ENCODE data around the gene C19orf38.
"Not testable (repeated sequence)": the region's sequence is repeated elsewhere in the genome, so short reads cannot be mapped to it uniquely, and the experiment has no call there.

The C19orf38 gene

GRCh38 chr19:10852098-10852800 lies 4.0 kb downstream of the C19orf38 start:
- no peak for DNase-seq

GRCh38 chr19:10852941-10853340 lies 4.7 kb downstream of the C19orf38 start:
- DNase-seq: no peak

GRCh38 chr19:10854350-10855089 lies 6.3 kb downstream of the C19orf38 start:
- no peak for DNase-seq

GRCh38 chr19:10855879-10856522 lies 7.8 kb downstream of the C19orf38 start:
- DNase-seq: no peak

GRCh38 chr19:10856899-10857298 lies 8.7 kb downstream of the C19orf38 start:
- not testable (repeated sequence) for DNase-seq

GRCh38 chr19:10858204-10858828 lies 10.1 kb downstream of the C19orf38 start:
- no peak for DNase-seq

GRCh38 chr19:10861103-10861651 lies 13.0 kb downstream of the C19orf38 start:
- DNase-seq: no peak

- no peak for DNase-seq
Observed at GRCh38 chr19:10862561-10863106, 14.4 kb downstream of the C19orf38 start.

GRCh38 chr19:10863107-10863717 lies 15.0 kb downstream of the C19orf38 start:
- no peak for DNase-seq

GRCh38 chr19:10864538-10864899 lies 16.3 kb downstream of the C19orf38 start:
- DNase-seq: peak; percentile 71

GRCh38 chr19:10866495-10866894 lies 18.3 kb downstream of the C19orf38 start:
- DNase-seq: no peak

- no peak for DNase-seq
Observed at GRCh38 chr19:10868872-10869547, 20.8 kb downstream of the C19orf38 start.

GRCh38 chr19:10869872-10870311 lies 21.7 kb downstream of the C19orf38 start:
- DNase-seq: not testable (repeated sequence)

GRCh38 chr19:10870501-10870954 lies 22.3 kb downstream of the C19orf38 start:
- DNase-seq: no peak

GRCh38 chr19:10870955-10871603 lies 22.9 kb downstream of the C19orf38 start, which contains the start of gene CARM1:
Gene CARM1, plus strand, starts transcription at chr19:10871553. Its CDS starts 150 bp downstream, at chr19:10871703.
- peak; percentile 99 for DNase-seq

- DNase-seq: no peak
Observed at GRCh38 chr19:10871711-10872545, 23.7 kb downstream of the C19orf38 start.

- DNase-seq: no peak
Observed at GRCh38 chr19:10872546-10873107, 24.4 kb downstream of the C19orf38 start.

GRCh38 chr19:10874024-10874423 lies 25.8 kb downstream of the C19orf38 start:
- DNase-seq: no peak

GRCh38 chr19:10876459-10877240 lies 28.4 kb downstream of the C19orf38 start:
- DNase-seq: no peak

Measured in central memory CD4-positive, alpha-beta T cell (primary cell).